Retinal pigment epithelial cell (primary cell): ENCODE results near the gene RRP9.

ENCODE experiments used
- DNase-seq: peaks from one replicate; pipeline ENCODE4 v3.0.0-alpha.2; 2010; ENCODE audit warnings: low read depth
- H3K4me3 ChIP-seq: 2 replicates; pipeline ENCODE4 v1.5.1; 2011; ENCODE audit warnings: mild to moderate bottlenecking, low read length, control low read depth, moderate library complexity
- TF ChIP-seq, protein P1 (sequence below): conservative IDR thresholded peaks from 2 replicates; pipeline ENCODE4 v1.5.1; 2011; ENCODE audit warnings: low read depth, low read length, control low read depth, inconsistent platforms

RRP9 gene

DNA sequence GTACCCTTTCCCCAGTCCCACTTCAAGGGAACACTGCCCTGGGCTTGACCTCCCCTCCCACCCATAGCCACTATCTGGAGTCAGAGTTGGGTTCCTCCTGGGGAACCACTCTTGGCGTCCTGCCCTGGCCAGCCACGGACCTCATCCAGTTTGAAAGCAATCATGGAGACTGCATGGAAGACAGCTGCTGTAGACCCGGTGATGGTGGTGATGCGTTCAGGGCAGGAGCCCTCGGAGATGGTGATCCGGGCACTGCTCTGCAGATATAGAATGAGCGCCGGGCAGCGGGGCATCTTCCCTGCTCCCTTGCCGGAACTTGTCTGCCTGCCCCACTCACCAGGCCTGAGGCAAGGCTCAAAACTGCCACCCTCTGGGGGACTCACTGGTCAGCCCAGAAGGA is 18.7 kb upstream of the RRP9 start:
- H3K4me3 ChIP-seq: no peak overlapping the region
- DNase-seq: no peak
- TF ChIP-seq, protein P1, sequence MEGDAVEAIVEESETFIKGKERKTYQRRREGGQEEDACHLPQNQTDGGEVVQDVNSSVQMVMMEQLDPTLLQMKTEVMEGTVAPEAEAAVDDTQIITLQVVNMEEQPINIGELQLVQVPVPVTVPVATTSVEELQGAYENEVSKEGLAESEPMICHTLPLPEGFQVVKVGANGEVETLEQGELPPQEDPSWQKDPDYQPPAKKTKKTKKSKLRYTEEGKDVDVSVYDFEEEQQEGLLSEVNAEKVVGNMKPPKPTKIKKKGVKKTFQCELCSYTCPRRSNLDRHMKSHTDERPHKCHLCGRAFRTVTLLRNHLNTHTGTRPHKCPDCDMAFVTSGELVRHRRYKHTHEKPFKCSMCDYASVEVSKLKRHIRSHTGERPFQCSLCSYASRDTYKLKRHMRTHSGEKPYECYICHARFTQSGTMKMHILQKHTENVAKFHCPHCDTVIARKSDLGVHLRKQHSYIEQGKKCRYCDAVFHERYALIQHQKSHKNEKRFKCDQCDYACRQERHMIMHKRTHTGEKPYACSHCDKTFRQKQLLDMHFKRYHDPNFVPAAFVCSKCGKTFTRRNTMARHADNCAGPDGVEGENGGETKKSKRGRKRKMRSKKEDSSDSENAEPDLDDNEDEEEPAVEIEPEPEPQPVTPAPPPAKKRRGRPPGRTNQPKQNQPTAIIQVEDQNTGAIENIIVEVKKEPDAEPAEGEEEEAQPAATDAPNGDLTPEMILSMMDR: no peak

DNA sequence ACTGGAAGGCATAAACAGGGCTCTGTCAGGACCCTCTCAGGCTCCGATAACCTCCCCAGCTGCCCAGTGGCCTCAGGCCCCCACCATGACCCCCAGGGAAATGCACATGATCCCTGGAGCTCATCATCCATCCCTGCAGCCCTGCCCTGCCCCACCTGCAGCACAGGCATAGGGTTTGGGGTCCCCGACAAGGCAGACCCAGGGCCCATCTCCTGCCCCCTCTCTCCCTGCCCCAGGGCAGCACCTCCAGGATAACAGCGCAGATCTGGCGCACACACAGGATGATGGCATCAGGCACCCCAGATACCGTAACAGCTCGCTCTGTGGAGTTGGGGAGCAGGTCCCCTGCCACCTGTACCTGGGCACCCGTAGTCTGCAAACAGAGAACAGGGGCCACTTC is 17.9 kb upstream of the RRP9 start:
- TF ChIP-seq, protein P1: no peak
- DNase-seq: no peak
- H3K4me3 ChIP-seq: no peak overlapping the region

DNA sequence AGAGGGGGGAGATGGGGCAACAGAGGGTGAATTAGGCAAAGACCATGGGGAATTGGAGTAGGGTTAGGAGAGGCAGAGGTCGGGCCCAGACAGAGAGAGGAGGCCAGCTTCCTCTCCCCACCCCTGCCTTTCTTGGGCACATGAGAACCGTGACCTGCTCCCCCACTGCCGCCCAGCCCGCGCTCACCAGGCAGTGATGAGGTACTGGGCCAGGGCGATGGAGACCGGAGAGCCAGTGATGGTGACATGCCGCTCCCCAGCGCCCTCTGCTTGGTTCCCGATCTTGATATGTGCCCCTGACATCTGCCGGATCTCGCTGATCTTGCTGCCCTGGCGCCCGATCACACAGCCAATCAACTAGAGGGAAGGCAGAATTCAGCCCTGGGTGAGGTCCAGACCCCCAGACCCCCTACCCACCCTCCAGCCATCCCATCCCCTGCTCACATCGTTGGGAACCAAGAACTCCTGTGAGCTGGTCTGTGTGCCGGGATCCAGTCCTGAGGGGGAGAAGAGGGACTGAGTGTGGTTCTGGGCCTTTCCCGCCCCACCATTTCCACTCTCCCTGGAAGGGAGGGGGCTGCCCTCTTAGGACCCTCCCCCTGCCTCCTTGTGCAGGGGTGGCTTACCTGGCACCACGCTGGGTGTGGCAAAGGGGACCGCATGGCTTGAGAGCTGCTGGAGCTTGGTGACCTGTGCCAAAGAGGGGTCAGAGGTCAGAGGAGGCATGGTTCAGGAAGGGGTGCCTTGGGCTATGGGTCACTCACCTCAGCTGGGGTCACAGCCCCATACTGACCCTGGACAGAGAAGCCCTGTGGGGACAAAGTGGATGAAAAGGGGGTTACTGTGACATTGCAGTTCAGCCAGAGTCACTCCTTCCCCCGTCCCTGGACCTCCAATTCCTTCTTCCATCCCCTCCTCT is 17.2 kb upstream of the RRP9 start:
- TF ChIP-seq, protein P1: no peak
- no peak for DNase-seq
- no peak overlapping the region for H3K4me3 ChIP-seq

DNA sequence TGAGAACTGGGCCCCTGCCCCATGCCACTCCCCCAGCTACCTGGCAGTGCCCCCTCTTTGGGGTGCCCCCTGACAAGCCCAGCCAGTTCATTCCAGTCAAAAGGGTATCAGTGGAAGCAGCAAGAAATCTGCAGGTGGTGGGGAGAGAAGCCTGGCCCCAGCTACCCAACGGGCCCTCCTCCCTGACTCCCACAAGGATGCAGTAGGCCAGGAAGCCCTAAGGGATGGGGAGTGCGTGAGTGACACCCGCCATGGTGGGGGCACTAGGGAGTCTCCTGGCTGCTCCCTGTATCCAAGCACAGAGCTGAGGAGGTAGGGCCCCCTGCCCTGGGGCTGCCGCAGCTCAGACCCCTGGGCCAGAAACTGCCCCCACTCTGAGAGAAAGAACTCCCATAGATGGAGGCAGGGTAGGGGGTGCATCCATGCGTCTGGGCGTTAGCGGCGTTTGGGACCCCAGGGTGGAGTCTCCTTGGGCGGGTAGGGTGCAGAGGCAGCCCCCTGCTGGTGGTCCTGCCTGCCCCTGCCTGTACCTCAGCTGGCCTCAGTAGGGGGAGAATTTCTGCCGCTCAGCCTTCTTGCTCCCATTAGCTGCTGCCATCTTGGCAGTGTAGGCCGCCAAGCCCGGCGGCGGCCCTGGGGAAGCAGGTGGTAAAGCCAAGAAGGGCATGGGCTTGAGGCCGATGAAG is 16.0 kb upstream of the RRP9 start:
- no peak for DNase-seq
- TF ChIP-seq, protein P1: no peak
- no peak overlapping the region for H3K4me3 ChIP-seq

DNA sequence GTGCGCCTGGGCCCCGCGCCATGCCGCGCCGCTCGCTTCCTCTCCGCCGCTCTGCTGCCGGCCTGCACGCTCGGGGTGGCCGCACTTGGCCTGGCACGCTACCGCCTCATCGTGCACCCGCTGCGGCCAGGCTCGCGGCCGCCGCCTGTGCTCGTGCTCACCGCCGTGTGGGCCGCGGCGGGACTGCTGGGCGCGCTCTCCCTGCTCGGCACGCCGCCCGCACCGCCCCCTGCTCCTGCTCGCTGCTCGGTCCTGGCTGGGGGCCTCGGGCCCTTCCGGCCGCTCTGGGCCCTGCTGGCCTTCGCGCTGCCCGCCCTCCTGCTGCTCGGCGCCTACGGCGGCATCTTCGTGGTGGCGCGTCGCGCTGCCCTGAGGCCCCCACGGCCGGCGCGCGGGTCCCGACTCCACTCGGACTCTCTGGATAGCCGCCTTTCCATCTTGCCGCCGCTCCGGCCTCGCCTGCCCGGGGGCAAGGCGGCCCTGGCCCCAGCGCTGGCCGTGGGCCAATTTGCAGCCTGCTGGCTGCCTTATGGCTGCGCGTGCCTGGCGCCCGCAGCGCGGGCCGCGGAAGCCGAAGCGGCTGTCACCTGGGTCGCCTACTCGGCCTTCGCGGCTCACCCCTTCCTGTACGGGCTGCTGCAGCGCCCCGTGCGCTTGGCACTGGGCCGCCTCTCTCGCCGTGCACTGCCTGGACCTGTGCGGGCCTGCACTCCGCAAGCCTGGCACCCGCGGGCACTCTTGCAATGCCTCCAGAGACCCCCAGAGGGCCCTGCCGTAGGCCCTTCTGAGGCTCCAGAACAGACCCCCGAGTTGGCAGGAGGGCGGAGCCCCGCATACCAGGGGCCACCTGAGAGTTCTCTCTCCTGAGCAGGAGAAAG is 14.4 kb upstream of the RRP9 start:
- TF ChIP-seq, protein P1: peak; percentile 72
- H3K4me3 ChIP-seq: no peak overlapping the region
- no peak for DNase-seq

DNA sequence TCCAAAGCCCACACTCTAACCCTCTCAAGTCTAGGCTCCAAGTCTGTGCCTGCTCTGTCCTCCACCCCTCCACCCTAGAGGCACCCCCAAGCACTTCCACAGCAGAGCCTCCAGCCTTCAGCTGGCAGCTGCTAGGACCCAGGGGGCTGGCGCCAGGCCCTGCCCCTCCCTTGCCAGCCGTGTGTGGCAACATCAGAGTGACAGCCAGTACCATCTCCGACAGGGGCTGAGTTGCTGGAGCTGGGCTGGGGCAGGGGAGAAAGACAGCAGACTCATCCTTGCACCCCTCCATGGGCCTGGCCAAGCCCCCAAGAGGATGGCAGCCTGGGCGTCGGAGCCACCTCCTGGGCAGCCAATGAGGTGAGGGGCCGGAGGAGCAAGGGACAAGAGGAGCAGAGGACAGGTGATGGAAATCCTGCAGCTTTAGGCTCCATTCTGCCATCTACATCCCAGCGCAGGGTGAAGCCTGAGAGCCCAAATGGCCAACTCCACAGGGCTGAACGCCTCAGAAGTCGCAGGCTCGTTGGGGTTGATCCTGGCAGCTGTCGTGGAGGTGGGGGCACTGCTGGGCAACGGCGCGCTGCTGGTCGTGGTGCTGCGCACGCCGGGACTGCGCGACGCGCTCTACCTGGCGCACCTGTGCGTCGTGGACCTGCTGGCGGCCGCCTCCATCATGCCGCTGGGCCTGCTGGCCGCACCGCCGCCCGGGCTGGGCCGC is 13.6 kb upstream of the RRP9 start, which contains the start of gene GPR62:
Gene GPR62 (plus strand): TSS at position 207 of the 718 bp plus-strand sequence. CDS start 272 bp downstream, at position 479.
- DNase-seq: no peak
- TF ChIP-seq, protein P1: no peak
- no peak within 1 kb of the TSS for H3K4me3 ChIP-seq
